GM12864 (cell line): ENCODE data around the gene ITGA1.

ENCODE experiments used
- DNase-seq: peaks from one replicate; pipeline ENCODE4 v3.0.0-alpha.2; 2011; ENCODE audit warnings: low read depth
- H3K4me3 ChIP-seq: 2 replicates; pipeline ENCODE4 v1.5.1; 2011; ENCODE audit warnings: mild to moderate bottlenecking, low read depth, low read length, control low read depth
- CTCF ChIP-seq: IDR thresholded peaks from 2 replicates; pipeline ENCODE4 v1.5.1; 2011; ENCODE audit warnings: low read depth, mild to moderate bottlenecking, moderate library complexity, low read length, control low read depth, inconsistent platforms; ENCODE audit errors: missing control alignments

The ITGA1 gene

GRCh38 chr5:52799983-52800393 is 12.3 kb downstream of the ITGA1 start:
- peak overlapping the region; percentile 68 for H3K4me3 ChIP-seq
- peak; percentile 86 for DNase-seq
- no peak for TF ChIP-seq CTCF

GRCh38 chr5:52800394-52801213 is 12.9 kb downstream of the ITGA1 start:
- no peak for TF ChIP-seq CTCF
- peak overlapping the region; percentile 68 for H3K4me3 ChIP-seq
- DNase-seq: no peak

- peak overlapping the region; percentile 68 for H3K4me3 ChIP-seq
- DNase-seq: no peak
- TF ChIP-seq CTCF: no peak
These were observed 13.6 kb downstream of the ITGA1 start for GRCh38 chr5:52801329-52801728.

GRCh38 chr5:52802272-52802973 is 14.7 kb downstream of the ITGA1 start:
- no peak for DNase-seq
- H3K4me3 ChIP-seq: peak overlapping the region; percentile 68; the same call in 1 of the 2 replicates
- TF ChIP-seq CTCF: no peak

GRCh38 chr5:52802974-52803336 is 15.2 kb downstream of the ITGA1 start:
- no peak for TF ChIP-seq CTCF
- no peak for DNase-seq
- no peak overlapping the region; the same call in 1 of the 2 replicates for H3K4me3 ChIP-seq

- no peak for TF ChIP-seq CTCF
- H3K4me3 ChIP-seq: no peak overlapping the region
- DNase-seq: no peak
These were observed 16.7 kb downstream of the ITGA1 start for GRCh38 chr5:52804387-52804791.
